Activated CD8-positive, alpha-beta memory T cell treated with anti-CD3 and anti-CD28 coated beads, Interleukin-2, amount 50 U/mL, for 48 hours (primary cell): ENCODE results near the gene GNAQ.
"Not testable (repeated sequence)": the region's sequence is repeated elsewhere in the genome, so short reads cannot be mapped to it uniquely, and the experiment has no call there.

ENCODE experiments used
- DNase-seq: peaks from one replicate; pipeline ENCODE4 v3.0.0-alpha.2; 2020

Gene GNAQ

GRCh38 chr9:77898864-77899263, 132.7 kb downstream of the GNAQ start:
- no peak for DNase-seq

- no peak for DNase-seq
Measured at GRCh38 chr9:77896938-77897667, 134.5 kb downstream of the GNAQ start.

DNA sequence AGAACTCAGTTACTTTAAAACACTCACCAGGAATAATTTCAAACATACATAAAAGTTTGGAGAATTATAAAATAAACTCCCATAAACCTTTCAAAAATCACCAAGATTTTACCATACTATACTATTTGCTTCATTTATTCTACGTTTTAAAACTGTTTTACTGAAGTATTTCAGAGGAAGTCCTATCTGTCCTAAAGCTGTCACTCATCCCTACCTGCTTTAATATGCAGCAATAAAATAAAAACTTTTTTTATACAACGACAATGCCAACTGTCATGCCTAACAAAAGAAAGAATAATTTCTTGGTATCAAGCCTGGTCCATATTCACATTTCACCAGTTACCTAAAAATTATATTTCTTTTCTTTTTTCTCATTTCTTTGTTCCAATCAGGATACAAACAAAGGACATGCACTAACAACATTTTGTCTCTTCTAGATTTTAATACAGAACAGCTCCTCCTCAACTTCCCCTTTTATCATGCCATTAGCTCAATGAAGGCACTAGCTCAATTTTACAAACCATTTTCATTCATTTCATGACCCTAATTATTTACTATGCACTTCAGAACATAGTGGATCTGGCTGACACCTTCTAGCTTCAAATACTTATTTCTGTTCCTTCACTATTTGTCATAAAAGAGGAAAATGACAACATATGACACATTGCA, 135.2 kb downstream of the GNAQ start:
- no peak for DNase-seq

- no peak for DNase-seq
Measured at GRCh38 chr9:77893706-77894105, 137.9 kb downstream of the GNAQ start.

GRCh38 chr9:77892955-77893514, 138.6 kb downstream of the GNAQ start:
- no peak for DNase-seq

GRCh38 chr9:77892171-77892570, 139.4 kb downstream of the GNAQ start:
- no peak for DNase-seq

- DNase-seq = no peak
Measured at GRCh38 chr9:77891128-77891800, 140.3 kb downstream of the GNAQ start.

DNA sequence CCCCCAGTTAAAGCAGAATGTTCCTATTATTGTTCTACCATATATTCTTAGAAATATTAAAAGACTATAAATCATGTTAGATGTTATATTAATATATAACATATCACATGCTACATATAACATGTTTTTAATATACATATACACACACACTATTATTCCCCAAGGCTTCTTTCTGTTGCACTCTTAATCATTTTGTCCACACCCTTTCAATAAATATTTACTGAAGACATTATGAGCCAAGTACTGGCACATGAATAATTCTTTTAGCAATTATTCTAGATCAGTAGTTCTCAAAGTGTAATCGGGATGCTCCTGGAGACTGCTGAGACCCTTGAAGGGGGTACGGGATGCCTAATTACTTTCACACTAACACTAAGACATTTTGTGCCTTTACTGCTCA, 143.9 kb downstream of the GNAQ start:
- DNase-seq = no peak

DNA sequence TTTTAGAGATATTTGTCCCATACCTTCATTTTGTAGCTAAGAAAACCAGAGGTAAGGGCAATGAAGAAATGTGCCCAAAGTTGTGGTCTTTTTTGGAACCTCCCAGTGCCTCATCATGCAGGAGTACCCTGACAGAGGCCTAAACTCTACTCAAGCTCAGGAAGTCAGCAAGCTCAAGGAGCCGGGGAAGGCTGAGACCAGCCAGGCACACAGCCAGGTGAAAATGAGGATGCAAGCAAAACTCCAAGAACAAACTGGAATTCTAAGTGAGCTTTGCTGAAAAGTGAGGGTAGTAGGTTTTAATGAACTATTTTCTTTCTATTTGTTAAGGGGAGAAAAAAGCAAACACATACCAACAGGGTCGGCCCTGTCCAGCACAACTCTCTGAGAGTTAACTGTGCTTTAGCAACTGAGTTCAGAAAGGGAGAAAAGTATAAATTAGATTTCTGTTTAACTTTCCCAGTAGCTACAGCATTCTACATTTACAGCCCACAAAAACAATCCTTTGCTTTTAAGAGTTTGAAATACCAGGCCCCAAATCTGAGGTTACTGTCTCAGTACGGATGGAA, 146.4 kb downstream of the GNAQ start:
- no peak for DNase-seq

GRCh38 chr9:77883846-77884771, 147.5 kb downstream of the GNAQ start:
- no peak for DNase-seq

DNA sequence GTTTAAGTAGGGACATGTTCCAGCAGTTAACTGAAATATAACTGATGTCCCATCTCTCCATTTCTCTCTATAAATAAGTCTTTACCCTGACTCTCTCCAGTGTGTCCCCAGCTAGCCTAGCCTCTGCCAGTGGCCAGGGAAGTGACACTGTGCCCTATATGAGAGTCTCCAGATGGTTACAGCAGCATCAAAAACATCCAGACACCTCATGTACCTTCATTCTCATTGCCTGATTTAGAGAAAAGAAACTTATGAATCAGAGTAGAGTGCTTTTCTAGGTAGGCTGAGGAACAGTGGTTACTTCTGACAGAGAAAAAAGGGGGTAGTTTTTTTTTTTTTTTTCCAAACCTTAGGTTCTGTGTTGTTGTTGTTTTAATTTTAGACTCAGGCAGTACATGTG, 148.5 kb downstream of the GNAQ start:
- DNase-seq = no peak

DNA sequence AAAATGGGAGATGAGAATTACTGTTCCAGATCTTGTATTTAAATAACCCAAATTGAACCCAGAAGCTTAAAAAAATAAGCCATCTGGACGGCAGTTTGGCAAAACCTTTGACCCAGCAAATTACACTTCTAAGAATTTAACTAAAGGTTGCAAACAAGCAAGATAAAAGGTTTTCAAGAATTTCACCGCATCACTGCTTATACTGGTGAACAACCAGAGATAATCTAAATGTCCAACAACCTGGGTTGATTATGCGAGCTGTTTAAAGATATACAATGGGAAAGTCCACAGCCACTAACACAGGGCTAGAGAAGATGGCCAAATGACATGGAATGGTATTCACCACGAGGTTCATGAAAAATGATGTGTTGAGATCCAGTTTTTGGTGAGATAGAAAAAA, 149.3 kb downstream of the GNAQ start:
- no peak for DNase-seq

- DNase-seq = not testable (repeated sequence)
Measured at GRCh38 chr9:77881634-77882033, 150.0 kb downstream of the GNAQ start.

- DNase-seq = no peak
Measured at GRCh38 chr9:77881111-77881510, 150.5 kb downstream of the GNAQ start.

DNA sequence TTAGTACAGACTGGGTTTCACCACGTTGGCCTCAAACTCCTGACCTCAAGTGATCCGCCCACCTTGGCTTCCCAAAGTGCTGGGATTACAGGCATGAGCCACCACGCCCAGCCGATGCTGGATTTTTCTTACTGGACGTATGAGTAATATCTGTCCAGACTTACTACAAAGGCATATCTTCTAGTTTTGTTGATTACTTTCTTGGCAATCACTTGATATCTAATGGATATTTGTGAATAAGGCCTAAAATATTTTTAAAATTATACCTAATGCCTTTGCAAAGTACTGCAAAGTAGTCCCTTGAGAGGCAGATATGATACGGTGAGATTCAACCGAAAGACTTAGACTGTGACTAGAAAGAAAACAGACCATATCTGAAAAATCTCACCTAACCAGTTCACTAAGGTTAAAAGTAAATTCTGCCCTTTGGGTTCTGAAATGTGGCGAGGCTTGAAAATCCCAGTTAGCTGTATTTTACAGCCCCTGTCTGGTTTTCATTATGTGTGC, 152.1 kb downstream of the GNAQ start:
- DNase-seq = no peak

- DNase-seq = not testable (repeated sequence)
Measured at GRCh38 chr9:77878793-77879192, 152.8 kb downstream of the GNAQ start.

- DNase-seq = no peak
Measured at GRCh38 chr9:77877976-77878375, 153.6 kb downstream of the GNAQ start.

DNA sequence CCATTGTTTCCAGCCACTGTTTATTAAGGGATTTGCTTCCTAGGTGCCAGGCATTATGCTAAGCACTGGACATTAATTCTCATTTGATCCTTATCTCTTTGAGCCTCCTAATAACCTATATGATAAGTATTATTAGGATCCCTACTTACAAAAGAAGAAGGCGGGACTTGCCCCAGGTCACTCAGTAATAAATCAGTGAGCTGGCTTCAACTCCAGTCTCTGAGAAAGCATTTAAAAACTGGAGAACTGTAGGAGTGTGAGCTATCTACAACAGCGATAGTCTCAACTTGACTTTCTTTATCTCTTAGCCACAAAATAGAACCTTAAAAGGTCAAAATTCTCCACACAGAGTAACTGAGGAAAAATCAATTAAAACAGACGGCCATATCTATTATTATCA, 155.0 kb downstream of the GNAQ start:
- DNase-seq = no peak

GRCh38 chr9:77876091-77876490, 155.5 kb downstream of the GNAQ start:
- DNase-seq = no peak

GRCh38 chr9:77872863-77873262, 158.7 kb downstream of the GNAQ start:
- no peak for DNase-seq

GRCh38 chr9:77872177-77872576, 159.4 kb downstream of the GNAQ start:
- DNase-seq = no peak

DNA sequence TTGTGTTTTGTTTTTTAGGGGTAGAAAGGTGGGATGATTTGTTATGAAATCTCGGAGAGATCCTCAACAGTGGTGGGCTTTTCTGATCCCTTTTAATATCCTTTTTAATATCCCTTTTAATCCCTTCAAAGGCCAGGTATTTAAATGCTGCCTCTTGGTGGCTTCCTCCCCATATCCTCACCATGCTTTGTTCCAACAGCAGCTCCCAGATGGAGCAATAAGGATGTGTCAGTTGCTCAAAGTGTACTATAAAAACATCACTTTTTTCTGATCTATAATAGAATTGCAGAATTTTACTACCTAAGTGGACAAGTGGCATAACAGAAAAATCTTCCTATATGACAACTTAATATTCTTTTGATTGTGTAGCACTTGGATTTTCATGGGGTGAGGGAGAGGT, 160.1 kb downstream of the GNAQ start:
- DNase-seq = no peak
